Measurements from ENCODE around the gene NSMCE4A. TPM values are rescaled to one million over a fixed set of nuclear protein-coding genes. Genes with fewer than 3 reads are reported as not detected.
"Not testable (repeated sequence)": the region's sequence is repeated elsewhere in the genome, so short reads cannot be mapped to it uniquely, and the experiment has no call there.

Gene NSMCE4A
- total RNA-seq, 2 experiments from 2014 or later, result 60.3 to 67.1 TPM

DNA sequence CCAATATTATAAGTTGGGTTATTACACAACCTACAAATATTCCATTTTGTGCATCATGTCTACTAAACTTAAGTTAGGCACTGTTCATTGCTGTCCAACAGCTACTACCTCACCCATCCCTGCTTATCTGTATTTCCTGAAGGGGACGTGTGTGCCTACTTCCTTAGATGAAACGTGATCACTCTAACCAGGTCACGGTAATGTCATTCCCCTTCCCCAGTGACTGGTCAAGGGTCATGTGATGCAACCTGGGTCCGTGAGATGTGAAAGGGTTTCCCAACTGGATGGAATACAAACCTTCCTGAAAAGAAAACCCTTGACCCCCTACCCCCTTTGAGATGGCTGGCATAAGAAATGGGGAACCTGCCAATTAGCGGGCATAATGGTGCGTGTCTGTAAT is 1.6 kb upstream of the NSMCE4A start:
- ATAC-seq (no peak), DNase-seq (no peak)
- no peaks in the 10 kb centered on the region for H3K27me3 Mint-ChIP-seq
- no peak overlapping the region for H3K27ac Mint-ChIP-seq
- H3K4me3 Mint-ChIP-seq, result no peak overlapping the region
- peaks cover 12% of the 10 kb centered on the region for H3K9me3 Mint-ChIP-seq (ENCODE audit: low read depth)
- H3K36me3 Mint-ChIP-seq, result peaks cover 15% of the 10 kb centered on the region
- peaks cover 16% of the 10 kb centered on the region for H3K4me1 Mint-ChIP-seq
- CTCF ChIA-PET, result no interaction called here

- Mint-ChIP-seq H3K4me3 (peak overlapping the region; percentile 78), H3K27ac (no peak overlapping the region), H3K9me3 (ENCODE audit: low read depth) (peaks cover 12% of the 10 kb centered on the region), H3K4me1 (peaks cover 19% of the 10 kb centered on the region), H3K36me3 (peaks cover 22% of the 10 kb centered on the region), H3K27me3 (no peaks in the 10 kb centered on the region)
- DNase-seq (no peak), ATAC-seq (no peak)
- CTCF ChIA-PET, result interaction anchor here (1.4 to 2.0 kb wide), 3 partner anchors 10 to 47 kb away, joined by 3 to 10 read pairs (median 5); partner anchors contain the start of gene ATE1
Measured at GRCh38 chr10:121975295-121976086, 474 bp upstream of the NSMCE4A start.

DNA sequence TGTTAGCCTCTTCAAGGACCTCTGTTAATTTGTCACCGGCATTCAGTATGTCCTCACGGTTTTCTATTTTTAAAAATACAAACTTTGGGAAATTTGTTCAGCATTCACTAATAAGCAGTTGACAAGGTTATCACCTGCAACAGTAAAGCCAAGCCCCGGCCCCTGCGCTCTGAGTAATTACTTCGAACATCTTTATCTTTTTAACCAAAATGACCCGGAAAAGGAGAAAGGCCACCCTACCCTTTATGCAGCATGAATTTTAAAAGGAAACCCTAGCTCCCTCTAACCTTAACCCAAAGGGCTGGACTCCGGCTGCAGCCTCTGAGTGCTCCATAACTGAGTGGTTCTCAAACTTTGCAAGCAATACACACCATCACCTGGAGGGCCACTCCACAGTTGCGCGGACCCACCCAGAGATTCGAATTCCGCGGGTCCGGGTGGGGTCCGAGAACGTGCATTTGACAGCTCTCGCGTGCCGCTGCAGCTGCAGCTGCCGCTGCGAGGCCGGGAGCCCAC is 940 bp downstream of the NSMCE4A start:
- ATAC-seq (peak; percentile 18), DNase-seq (no peak)
- peaks cover 19% of the 10 kb centered on the region for H3K4me1 Mint-ChIP-seq
- CTCF ChIA-PET, result interaction anchor here (0.6 to 2.0 kb wide), 5 partner anchors 12 to 46 kb away, joined by 3 to 10 read pairs (median 3); partner anchors contain the start of gene ATE1
- H3K36me3 Mint-ChIP-seq, result peaks cover 24% of the 10 kb centered on the region
- H3K9me3 Mint-ChIP-seq (ENCODE audit: low read depth), result peaks cover 12% of the 10 kb centered on the region
- no peaks in the 10 kb centered on the region for H3K27me3 Mint-ChIP-seq
- peak overlapping the region; percentile 78 for H3K4me3 Mint-ChIP-seq
- peak overlapping the region; percentile 64 for H3K27ac Mint-ChIP-seq

- CTCF ChIA-PET; ATAC-seq; H3K27me3 Mint-ChIP-seq; DNase-seq; H3K4me3 Mint-ChIP-seq; H3K9me3 Mint-ChIP-seq (ENCODE audit: low read depth); H3K27ac Mint-ChIP-seq: not testable (repeated sequence)
- H3K36me3 Mint-ChIP-seq, result peaks cover 39% of the 10 kb centered on the region
- peaks cover 17% of the 10 kb centered on the region for H3K4me1 Mint-ChIP-seq
Measured at GRCh38 chr10:121969086-121969485, 5.9 kb downstream of the NSMCE4A start.

- ATAC-seq, result no peak
- CTCF ChIA-PET, result no interaction called here
- H3K4me3 Mint-ChIP-seq, result no peak overlapping the region
Measured at GRCh38 chr10:121965996-121966395, 9.0 kb downstream of the NSMCE4A start.

DNA sequence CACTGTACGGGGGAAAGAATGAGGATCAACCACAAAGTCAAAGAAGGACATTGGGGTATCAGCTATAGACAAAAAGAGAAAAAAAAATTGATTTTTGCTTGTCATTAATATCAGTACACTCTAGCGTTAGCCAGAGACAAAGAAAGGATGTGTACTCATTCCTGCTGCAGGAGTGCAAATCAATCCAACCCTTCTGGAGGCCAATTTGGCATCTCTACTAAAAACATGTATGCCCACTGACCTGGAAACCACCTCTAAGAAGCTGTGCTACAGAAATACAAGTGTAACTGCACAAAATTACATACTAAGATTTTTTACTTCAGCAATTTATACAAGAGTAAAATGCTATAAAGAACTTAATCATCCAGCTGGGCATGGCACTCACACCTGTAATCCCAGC is 13.6 kb downstream of the NSMCE4A start:
- no peak overlapping the region for H3K27ac Mint-ChIP-seq
- H3K4me1 Mint-ChIP-seq, result no peaks in the 10 kb centered on the region
- CTCF ChIA-PET, result no interaction called here
- no peaks in the 10 kb centered on the region for H3K9me3 Mint-ChIP-seq (ENCODE audit: low read depth)
- no peak for DNase-seq
- H3K27me3 Mint-ChIP-seq, result no peaks in the 10 kb centered on the region
- no peak overlapping the region for H3K4me3 Mint-ChIP-seq
- no peak for ATAC-seq
- peaks cover 31% of the 10 kb centered on the region for H3K36me3 Mint-ChIP-seq

More at GRCh38 chr10:121965996-121966395, 9.0 kb downstream of the NSMCE4A start:
- peaks cover 31% of the 10 kb centered on the region for H3K36me3 Mint-ChIP-seq
- no peaks in the 10 kb centered on the region for H3K9me3 Mint-ChIP-seq (ENCODE audit: low read depth)
- no peak for DNase-seq
- no peaks in the 10 kb centered on the region for H3K27me3 Mint-ChIP-seq
- peaks cover 1% of the 10 kb centered on the region for H3K4me1 Mint-ChIP-seq
- H3K27ac Mint-ChIP-seq, result no peak overlapping the region

GRCh38 chr10:121959671-121960070 is 15.3 kb downstream of the NSMCE4A start:
- ATAC-seq, result no peak
- Mint-ChIP-seq H3K4me3 (no peak overlapping the region), H3K36me3 (peaks cover 30% of the 10 kb centered on the region), H3K27ac (no peak overlapping the region), H3K4me1 (no peaks in the 10 kb centered on the region), H3K9me3 (ENCODE audit: low read depth) (no peaks in the 10 kb centered on the region), H3K27me3 (no peaks in the 10 kb centered on the region)
- CTCF ChIA-PET, result interaction anchor here (1.0 to 1.2 kb wide), 2 partner anchors 11 to 14 kb away, joined by 3 read pairs; no protein-coding TSS in a partner anchor
- no peak for DNase-seq

DNA sequence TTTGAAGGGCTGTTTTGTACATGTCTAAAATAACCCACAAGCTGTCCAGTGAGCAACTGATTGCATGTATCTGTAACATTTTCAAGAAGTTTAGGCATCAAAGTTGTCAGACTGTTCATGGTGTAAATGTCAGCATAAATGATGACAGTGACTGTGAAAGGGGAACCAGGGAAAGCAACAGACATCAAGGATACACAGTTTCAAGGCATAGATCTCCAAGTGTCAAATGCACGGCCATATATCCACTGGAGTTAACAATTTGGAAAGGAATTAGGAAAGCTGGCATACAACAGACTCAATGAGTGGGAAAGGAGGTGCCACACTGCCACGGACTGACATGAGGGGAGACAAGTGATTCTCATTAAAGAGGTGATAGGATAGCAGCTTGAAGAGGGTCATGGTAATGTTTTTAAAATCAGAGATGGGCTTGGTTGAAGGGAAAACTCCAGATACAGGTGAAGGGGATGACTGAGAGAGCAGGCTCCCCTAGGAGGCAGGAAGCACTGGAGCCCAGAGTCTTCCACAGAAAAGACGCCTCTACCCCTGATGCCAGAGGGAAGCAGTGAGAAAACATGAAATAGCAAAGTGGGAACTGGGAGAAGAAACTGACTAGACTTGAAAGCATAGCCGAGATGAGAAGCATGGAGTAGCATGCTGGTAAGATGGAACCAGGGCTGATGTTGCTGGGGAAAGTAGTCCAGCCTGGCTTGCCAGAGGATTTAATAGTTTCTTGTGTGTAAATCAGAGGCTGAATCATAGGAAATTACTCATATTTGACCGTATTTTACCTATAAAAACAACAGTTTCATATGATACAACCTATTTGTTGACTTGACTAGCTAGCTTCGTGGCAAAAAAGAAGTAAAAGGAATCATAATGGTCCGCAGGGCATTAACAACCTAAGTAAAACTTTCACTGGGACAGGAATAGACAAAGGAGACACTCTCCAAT is 18.6 kb downstream of the NSMCE4A start:
- Mint-ChIP-seq H3K4me1 (no peaks in the 10 kb centered on the region), H3K4me3 (no peak overlapping the region), H3K9me3 (ENCODE audit: low read depth) (no peaks in the 10 kb centered on the region), H3K36me3 (peaks cover 29% of the 10 kb centered on the region), H3K27me3 (no peaks in the 10 kb centered on the region), H3K27ac (no peak overlapping the region)
- ATAC-seq (no peak), DNase-seq (no peak)
- CTCF ChIA-PET, result no interaction called here

- CTCF ChIA-PET, result no interaction called here
- H3K4me1 Mint-ChIP-seq, result no peaks in the 10 kb centered on the region
Measured at GRCh38 chr10:121952226-121952625, 22.8 kb downstream of the NSMCE4A start.

DNA sequence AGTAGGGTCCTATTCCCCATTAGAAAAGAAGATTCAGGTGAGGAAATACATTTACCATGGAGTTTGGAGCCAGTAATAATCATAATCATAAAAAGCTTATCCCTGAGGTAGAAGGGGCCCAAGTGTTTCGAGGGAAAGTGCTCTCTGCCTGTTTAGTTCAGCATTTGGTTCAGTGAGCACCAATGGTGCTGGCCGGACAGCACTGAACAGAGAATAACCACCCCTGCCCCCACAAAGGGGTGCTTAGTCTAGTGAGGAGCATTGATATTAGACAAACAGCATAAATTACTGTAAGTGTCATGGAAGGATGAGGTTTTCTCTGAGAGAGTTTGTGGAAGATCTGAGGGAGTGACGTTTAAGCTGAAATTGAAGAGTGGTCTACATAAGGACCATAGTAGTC is 25.6 kb downstream of the NSMCE4A start:
- Mint-ChIP-seq H3K4me3 (no peak overlapping the region), H3K27ac (no peak overlapping the region), H3K36me3 (peaks cover 8% of the 10 kb centered on the region), H3K4me1 (no peaks in the 10 kb centered on the region), H3K27me3 (no peaks in the 10 kb centered on the region), H3K9me3 (ENCODE audit: low read depth) (no peaks in the 10 kb centered on the region)
- DNase-seq, result no peak
- ATAC-seq, result no peak
- CTCF ChIA-PET, result interaction anchor here (0.6 kb wide), 2 partner anchors 131 to 318 kb away, joined by 3 read pairs; no protein-coding TSS in a partner anchor

More at GRCh38 chr10:121952226-121952625, 22.8 kb downstream of the NSMCE4A start:
- Mint-ChIP-seq H3K27me3 (no peaks in the 10 kb centered on the region), H3K9me3 (ENCODE audit: low read depth) (no peaks in the 10 kb centered on the region), H3K4me3 (no peak overlapping the region), H3K36me3 (peaks cover 23% of the 10 kb centered on the region), H3K27ac (no peak overlapping the region)
- ATAC-seq (no peak), DNase-seq (no peak)

GRCh38 chr10:121949049-121949448 is 26.0 kb downstream of the NSMCE4A start:
- H3K4me1 Mint-ChIP-seq, result no peaks in the 10 kb centered on the region
- H3K27me3 Mint-ChIP-seq, result no peaks in the 10 kb centered on the region
- CTCF ChIA-PET, result interaction anchor here (1.7 kb wide), 1 partner anchor 25 kb away, joined by 4 read pairs; no protein-coding TSS in a partner anchor
- no peaks in the 10 kb centered on the region for H3K9me3 Mint-ChIP-seq (ENCODE audit: low read depth)
- no peak overlapping the region for H3K27ac Mint-ChIP-seq
- H3K4me3 Mint-ChIP-seq, result no peak overlapping the region
- peaks cover 8% of the 10 kb centered on the region for H3K36me3 Mint-ChIP-seq
- ATAC-seq (no peak), DNase-seq (no peak)

- Mint-ChIP-seq H3K27me3 (no peaks in the 10 kb centered on the region), H3K9me3 (ENCODE audit: low read depth) (no peaks in the 10 kb centered on the region), H3K27ac (no peak overlapping the region), H3K36me3 (peaks cover 1% of the 10 kb centered on the region), H3K4me1 (no peaks in the 10 kb centered on the region), H3K4me3 (no peak overlapping the region)
- no peak for DNase-seq
- CTCF ChIA-PET, result interaction anchor here (1.7 kb wide), 1 partner anchor 26 kb away, joined by 4 read pairs; no protein-coding TSS in a partner anchor
- ATAC-seq, result no peak
Measured at GRCh38 chr10:121947343-121948330, 27.4 kb downstream of the NSMCE4A start.

Data from activated CD8-positive, alpha-beta memory T cell treated with anti-CD3 and anti-CD28 coated beads, Interleukin-2, amount 10 ng/mL, durations not matched to agents 7 days and 5 days (primary cell).